ENCODE data around the gene C16orf54.
A peak's percentile ranks its signal among the peaks of the same experiment; 100 is the strongest.
"Not testable (repeated sequence)": the region's sequence is repeated elsewhere in the genome, so short reads cannot be mapped to it uniquely, and the experiment has no call there.

The C16orf54 gene

DNA sequence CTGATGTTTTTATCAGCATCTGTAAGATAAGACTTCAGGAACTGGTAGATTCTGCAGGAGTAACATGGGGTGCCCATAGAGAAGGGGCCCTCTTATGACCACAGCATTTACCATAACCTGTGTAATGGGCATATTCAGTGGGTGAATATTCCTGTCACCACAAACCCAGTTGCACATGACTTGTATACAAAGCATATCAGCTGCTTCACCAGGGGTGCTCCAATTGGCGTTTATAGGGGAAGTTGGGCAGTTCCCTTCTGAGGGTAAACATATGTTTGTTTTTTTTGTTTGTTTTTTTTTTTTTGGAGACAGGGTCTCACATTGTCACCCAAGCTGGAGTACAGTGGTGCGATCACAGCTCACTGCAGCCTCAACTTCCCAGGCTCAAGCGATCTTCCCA, 20.8 kb upstream of the C16orf54 start:
- DNase-seq: no peak

DNA sequence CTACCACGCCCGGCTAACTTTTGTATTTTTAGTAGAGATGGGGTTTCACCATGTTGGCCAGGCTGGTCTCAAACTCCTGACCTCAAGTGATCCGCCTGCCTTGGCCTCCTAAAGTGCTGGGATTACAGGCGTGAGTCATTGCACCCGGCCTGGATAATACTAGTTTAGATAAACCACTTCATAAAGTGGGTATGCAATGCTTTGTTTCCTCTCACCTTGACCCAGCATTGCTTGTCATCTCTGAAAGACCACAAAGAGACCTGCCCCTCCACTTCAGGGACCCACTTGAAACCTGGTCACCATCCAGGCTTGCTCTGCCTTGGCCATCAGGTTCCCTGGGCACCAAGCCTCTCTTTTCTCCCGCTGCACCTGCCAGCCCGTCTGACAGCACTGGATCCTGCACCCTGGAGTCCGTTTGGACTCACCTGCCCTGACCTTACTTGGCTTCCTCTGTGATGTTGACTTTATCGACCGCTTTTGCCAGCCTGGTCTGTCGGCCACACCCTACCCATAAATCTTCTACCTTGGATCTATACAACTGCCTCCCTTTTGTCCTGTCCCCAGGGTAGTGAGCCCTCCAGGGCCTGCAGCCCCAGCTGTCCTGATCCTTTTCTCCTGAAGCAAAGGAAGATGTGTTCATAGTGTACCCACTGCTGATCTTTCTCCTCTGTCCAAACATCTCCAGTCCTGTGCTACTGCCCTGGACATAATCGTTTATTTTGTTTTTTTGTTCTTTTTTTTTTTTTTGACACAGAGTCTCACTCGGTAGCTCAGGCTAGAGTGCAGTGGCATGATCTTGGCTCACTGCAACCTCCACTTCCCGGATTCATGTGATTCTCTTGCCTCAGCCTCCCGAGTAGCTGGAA, 19.6 kb upstream of the C16orf54 start:
- DNase-seq: no peak

DNA sequence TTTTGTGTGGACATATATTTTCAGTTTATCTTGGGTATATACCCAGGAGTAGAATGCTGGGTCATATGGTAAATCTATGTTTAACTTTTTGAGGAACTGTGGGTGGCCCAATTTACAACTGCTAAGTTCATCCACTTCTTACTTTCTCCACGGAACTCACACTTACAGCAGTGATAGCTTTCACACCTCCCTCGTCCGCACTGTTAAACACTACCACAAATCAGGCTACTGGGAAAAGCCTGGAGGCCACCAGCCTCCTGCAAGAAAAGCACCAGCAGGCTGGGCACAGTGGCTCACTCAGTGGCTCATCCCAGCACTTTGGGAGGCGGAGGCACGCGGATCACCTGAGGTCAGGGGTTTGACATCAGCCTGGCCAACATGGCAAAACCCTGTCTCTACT, 17.5 kb upstream of the C16orf54 start:
- DNase-seq: no peak

DNA sequence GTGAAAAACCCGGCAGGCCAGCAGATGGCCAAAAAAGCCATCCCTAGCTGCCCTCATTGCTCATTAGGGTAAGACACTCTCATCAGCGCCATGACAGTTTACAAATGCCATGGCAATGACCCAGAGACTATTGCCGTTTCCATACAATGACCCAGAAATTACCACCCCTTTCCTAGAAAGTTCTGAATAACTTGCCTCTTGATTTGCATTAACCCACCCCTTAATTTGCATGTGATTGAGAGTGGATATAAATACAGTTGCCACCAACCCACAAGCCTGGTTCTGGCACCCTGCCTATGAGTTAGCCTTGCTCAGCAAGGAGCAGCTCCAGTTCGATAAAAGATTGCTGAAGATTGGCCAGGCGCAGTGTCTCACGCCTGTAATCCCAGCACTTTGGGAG, 16.1 kb upstream of the C16orf54 start:
- DNase-seq: no peak

DNA sequence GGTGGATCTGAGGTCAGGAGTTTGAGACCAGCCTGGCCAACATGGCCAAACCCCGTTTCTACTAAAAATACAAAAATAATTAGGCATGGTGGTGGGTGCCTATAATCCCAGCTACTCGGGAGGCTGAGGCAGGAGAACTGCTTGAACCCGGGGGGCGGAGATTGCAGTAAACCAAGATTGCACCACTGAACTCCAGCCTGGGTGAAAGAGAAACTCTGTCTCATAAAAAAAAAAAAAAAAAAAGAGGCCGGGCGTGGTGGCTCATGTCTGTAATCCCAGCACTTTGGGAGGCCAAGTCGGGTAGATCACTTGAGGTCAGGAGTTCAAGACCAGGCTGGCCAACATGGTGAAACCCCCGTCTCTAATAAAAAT, 15.5 kb upstream of the C16orf54 start:
- DNase-seq: not testable (repeated sequence)

DNA sequence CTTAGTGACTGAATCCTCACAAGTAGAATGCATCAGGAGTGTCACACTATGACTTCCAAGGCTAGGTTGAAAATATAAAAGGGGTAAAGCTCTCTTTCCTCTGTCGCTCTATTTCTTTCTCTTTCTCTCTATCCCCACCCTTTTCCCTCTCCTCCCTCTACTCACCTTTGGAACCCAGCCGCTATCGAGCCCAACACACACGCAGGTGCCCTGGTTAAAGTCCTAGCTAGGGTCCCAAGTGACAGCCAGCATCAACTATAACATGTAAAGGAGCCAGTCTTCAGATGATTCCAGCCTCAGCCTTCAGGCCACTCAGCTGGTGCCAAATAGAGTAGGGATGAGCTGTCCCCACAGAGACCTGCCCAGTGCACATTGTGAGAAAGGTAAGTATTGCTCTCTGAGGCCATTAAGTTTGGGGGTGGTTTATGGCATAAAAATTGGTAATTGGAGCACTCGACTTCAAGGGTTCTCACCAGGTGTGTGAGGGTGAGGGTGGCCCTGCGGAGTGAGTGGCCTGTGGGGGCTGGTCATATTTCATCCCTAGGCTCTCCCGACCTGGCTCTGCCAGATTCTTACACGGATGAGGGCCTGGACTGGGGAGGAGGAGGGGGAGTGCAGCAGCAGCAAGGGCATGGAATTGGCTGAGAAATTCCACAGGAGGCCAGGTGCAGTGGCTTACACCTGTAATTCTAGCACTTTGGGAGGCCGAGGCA, 14.9 kb upstream of the C16orf54 start:
- no peak for DNase-seq

DNA sequence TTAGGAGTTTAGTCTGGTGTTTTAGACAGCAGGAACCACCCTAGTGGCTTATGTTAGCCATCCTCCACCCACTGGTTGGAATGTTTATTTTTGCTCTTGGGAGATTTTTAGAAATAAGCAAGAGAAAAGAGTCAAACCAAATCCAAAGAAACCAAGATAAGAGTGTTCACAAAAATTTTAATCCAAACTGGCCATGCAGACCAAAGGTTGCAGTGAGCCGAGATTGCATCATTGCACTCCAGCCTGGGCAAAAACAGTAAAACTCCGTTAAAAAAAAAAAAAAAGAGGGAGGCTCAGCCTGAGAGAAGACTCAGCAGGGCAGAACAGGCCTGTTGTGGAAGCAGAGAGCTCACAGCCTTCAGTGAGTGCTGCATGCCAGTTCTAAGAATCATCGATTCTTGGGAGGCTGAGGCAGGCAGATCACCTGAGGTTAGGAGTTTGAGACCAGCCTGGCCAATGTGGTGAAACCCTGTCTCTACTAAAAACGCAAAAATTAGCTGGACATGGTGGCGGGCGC, 12.2 kb upstream of the C16orf54 start:
- no peak for DNase-seq

DNA sequence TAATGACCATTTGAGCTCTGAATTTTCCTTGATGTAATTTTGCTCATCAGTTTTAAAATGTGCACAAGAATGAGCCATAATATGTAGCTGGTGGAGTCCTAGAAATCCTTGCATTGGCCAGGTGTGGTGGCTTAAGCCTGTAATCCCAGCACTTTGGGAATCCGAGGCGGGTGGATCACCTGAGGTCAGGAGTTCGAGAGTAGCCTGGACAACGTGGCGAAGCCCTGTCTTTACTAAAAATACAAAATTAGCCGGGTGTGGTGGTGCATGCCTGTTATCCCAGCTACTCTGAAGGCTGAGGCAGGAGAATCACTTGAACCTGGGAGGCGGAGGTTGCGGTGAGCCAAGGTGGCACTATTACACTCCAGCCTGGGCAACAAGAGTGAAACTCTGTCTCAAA, 11.3 kb upstream of the C16orf54 start:
- DNase-seq: not testable (repeated sequence)

DNA sequence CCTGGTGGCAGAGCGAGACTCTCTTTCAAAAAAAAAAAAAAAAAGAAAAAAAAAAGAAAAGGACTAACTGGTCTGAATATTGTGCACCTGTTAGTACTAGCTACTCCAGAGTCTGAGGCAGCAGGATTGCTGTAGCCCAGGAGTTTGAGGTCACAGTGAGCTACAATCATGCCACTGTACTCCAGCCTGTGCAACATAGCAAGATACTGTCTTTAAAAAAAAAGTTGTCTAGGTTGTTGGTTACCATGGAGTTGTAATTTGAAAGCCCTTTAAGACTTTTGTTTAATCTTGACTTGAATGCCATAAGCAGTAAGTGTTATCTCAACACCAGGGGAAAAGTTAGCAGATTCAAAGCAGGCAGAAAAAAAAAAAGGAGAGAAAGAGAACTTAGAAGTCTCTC, 10.9 kb upstream of the C16orf54 start:
- no peak for DNase-seq

DNA sequence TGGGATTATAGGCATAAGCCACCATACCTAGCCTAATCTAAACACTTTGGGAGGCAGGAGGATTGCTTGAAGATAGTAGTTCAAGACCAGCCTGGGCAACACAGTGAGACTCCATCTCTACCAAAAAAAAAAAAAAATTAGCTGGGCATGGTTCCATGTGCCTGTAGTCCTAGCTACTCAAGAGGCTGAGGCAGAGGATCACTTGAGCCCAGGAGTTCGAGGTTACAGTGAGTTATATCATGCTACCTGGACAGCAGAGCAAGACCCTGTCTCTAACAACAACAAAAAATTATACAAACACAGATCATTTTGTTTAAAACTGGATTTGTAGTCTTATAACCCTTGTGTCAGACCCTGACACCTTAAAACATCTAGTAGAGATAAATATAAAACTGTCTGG, 7.7 kb upstream of the C16orf54 start:
- DNase-seq: no peak

DNA sequence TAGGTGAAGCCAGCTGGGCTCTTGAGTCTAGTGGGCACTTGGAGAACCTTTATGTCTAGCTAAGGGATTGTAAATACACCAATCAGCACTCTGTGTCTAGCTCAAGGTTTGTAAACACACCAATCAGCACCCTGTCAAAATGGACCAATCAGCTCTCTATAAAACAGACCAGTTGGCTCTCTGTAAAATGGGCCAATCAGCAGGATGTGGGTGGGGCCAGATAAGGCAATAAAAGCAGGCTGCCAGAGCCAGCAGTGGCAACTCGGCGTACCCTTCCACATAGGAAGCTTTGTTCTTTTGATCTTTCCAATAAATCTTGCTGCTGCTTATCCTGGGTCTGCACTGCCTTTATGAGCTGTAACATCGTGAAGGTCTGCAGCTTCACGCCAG, 3.0 kb upstream of the C16orf54 start:
- peak; percentile 24 for DNase-seq

DNA sequence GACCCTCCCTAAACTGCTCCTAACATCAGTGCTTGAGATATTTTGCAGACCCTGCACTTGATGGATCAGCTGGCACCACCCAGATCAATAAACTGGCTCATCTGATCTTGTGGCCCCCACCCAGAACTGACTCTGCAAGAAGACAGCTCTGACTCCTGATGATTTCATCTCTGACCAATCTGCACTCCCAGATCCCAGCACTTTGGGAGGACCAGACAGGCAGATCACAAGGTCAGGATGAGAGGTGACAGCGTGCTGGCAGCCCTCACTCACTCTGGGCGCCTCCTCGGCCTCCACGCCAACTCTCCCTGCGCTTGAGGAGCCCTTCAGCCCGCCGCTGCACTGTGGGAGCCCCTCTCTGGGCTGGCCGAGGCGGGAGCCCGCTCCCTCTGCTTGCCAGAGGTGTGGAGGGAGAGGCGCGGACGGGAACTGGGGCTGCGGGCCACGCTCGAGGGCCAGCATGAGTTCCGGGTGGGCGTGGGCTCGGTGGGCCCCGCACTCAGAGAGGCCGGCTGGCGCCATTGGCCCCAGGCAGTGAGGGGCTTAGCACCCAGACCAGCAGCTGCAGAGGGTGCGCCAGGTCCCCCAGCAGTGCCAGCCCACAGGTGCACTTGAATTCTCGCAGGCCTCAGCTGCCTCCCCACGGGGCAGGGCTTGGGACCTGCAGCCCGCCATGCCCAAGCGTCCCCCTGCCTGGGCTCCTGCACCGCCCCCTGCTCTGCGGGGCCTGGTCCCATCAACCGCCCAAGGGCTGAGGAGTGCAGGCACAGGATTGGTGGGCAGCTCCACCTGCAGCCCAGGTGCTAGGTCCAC, 2.4 kb upstream of the C16orf54 start:
- no peak for DNase-seq

DNA sequence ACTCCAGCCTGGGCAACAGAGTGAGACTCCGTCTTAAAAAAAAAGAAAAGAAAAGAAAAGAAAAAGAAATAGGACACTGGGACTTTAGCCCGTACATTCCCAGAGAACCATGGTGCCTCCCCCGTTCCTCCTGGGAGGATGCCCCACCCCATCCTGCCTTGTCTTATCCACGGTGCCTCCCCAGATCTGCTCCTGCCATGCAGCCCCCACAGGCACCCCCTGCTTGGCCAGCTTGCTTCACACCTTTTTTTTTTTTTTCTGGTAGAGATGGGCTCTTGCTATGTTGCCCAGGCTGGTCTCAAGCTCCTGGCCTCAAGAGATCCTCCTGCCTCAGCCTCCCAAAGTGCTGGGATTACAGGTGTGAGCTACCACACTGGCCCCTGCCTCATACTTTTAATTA, 728 bp upstream of the C16orf54 start:
- not testable (repeated sequence) for DNase-seq

DNA sequence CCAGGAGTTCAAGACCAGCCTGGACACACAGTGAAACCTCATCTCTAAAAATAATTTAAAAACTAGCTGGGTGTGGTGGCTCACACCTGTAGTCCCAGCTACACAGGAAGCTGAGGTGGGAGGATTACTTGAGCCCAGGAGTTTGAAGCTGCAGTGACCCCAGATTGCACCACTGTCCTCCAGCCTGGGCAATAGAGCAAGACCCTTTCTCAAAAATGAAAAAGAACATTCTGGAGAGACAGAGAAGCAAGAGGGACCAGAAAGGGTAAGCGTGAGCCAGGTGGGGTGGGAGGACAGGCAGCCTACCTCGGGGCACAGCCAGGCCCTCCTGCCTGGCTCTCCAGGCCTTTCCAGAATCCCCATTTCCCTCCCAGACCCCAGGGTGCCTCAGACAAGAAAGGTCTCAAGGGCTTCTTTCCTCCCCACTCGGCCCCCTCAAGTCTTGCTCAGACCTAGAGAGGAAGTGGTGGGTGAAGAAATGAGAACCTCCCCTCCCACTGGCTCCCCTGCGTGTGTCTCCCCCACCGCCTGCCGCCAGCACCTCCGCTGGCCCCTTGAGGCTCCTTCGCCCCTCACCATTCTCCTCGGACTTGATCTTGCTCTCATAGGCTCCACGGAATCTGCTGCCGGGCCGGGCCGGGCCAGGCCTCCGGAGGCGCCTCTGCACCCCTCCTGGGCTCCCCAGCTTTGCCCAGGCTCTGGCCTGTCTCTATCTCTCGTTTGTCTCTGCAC, 503 bp downstream of the C16orf54 start:
- DNase-seq: peak; percentile 66

DNA sequence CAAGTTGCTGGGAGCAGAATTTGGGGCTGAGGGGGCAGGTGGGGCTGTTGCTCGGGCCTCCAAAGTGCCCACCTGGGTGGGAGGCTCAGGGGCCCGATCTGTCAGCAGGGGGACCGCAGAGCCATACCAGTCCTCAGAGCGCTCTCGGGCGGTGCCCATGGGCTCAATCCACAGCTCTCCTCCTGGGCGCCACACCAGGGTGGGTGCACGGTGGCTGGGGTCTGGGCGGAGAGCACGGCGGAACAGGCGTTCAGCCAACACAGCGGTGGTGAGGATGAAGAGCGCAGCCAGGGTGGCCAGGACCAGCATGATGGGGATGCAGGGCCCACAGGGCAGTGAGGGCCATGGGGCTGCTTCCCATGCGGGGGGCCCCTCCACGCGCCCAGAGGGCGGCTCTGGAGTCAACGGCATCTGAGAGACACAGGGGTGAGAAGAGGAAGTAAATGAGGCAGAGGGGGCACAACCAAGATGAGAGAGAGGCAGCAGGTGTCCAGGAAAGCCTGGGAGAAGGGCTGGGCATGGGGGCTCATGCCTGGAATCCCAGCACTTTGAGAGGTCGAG, 1.2 kb downstream of the C16orf54 start:
- DNase-seq: peak; percentile 14

DNA sequence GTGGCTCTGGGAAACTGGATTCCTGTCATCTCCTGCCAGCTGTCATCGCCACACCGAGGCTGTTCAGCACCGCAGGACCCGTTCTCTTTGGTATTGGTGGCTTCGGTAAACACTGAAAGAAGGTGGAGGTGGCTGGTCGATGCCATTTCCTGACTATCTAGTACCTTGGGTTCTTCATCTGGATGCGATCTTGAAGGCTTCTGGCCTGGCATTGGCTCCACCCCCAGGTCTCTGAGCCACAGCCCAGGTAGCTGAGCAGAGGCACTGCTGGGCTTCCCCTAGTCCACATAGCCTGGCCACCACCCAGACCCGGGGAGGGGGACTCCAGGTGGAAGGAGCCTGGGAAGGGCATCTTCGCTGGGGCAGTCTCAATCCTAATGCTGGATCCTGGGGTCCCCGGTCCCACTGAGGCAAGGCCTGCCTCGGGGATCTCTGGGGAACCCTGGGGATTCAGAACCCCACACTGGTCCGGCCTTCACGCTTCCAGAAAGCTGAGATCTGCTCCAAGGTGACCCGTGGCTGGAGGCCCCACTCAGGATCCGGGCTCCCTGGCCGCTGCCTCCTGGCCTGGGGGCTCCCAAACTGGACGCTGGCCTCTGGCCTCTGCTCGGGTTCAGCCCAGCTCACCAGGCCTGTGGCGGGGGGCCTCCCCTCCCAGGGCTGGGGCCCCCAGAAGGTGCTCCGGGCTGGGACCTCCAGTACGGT, 1.8 kb downstream of the C16orf54 start:
- DNase-seq: peak; percentile 48

DNA sequence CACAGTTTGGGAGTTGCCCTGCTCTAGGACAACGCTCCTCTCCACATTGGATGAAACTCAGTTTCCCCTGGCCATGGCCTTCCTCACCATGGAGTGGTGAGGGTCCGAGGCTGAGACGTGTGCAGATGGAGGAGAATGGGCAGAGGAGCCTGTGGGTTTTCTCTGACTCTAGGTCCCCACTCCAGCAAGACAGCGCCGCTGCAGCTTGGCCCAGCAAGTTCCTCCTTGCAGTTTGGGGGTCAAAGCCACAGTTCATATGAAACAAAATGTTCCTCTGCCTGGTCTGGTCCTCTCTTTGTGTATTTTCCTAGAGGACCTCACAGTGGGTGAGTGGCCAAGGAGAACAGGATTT, 2.3 kb downstream of the C16orf54 start:
- DNase-seq: peak; percentile 6

DNA sequence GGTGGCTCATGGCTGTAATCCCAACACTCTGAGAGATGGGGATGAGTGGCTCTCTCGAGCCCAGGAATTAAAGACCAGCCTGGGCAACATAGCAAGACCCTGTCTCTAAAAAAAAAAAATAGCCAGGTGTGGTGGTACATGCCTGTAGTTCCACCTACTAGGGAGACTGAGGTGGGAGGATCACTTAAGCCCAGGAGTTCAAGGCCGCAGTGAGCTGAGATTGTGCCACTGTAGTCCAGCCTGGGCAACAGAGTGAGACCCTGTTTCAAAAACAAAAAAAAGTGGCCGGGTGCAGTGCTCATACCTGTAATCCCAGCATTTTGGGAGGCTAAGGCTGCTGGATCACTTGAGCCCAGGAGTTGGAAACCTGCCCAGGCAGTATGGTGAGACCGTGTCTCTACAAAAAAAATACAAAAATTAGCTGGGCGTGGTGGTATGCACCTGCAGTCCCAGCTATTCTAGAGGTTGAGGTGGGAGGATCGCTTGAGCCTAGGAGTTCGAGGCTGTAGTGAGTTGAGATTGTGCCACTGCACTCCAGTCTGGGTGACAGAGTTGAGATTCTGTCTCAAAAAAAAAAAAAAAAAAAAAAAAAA, 3.0 kb downstream of the C16orf54 start:
- DNase-seq: no peak

DNA sequence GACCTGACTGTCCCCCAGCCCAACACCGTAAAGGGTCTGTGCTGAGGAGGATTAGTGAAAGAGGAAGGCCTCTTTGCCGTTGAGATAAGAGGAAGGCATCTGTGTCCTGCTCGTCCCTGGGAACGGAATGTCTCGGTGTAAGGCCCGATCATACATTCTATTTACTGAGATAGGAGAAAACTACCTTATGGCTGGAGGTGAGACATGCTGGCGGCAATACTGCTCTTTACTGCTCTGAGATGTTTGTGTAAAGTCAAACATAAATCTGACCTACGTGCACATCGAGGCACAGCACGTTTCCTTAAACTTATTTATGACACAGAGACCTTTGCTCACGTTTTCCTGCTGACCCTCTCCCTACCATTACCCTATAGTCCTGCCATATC, 5.2 kb downstream of the C16orf54 start:
- DNase-seq: not testable (repeated sequence)

DNA sequence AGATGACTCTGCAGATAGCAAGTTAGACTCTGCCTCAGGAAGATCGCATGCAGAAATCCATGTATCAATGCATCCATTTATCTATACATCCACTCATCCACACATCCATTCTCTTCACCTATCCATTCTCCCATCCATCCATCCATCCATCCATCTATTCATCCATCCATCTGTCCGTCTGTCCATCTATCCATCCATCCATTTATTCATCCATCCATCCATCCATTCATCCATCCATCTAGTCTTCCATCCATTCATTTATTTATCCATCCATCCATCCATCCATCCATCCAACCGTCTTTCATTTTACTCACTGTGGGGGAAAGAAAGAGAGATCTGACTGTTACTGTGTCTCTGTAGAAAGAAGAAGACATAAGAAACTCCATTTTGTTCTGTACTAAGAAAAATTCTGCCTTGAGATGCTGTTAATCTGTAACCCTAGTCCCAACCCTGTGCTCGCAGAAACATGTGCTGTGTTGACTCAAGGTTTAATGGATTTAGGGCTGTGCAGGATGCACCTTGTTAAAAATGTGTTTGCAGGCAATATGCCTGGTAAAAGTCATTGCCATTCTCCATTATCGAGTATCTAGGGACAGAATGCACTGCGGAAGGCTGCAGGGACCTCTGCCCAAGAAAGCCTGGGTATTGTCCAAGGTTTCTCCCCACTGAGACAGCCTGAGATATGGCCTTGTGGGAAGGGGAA, 5.7 kb downstream of the C16orf54 start:
- DNase-seq: not testable (repeated sequence)

DNA sequence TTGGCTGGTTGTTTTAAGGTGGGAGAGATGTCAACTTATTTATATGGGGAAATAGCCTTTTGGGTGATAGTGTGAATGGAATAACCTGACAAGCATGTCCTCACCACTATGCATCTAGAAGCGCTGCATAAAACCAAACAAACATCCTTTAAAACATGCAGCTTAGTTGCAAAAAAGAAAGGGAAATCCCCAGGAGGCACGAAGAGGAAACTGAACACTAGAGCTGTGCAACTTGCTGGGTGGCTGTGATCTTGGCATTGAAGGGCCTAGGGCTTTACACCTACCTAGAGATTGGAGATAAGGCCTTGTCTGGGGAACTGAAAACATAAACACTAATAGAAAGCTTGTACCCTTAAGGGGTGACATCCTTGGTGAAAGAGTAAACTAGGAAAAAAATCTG, 7.3 kb downstream of the C16orf54 start:
- DNase-seq: peak; percentile 42
